IMR-90 (cell line): ENCODE measurements around the gene METRNL. TPM values are rescaled to one million over a fixed set of nuclear protein-coding genes. Genes with fewer than 3 reads are reported as not detected.

Experiments
- ATAC-seq: fragments of 200-7000 bp; cut with Tn5 transposase; 2 replicates; pipeline ENCODE4 v1.9.1; 2020; ENCODE audit warnings: low read depth, mild to moderate bottlenecking, moderate library complexity
- BruUV-seq: library from RNA; stranded (reverse); fragments of 400-500 nt; replicated peaks from 2 replicates; lab custom pipeline; 2021; lab: Mats Ljungman, UMichigan
- CTCF ChIA-PET: fragments of 300-600 bp; formaldehyde crosslinking; extraction: SDS; loops from one replicate; lab custom pipeline; 2021; ENCODE audit warnings: antibody characterized with exemption; lab: Yijun Ruan, JAX
- POLR2A ChIA-PET: fragments of 300-600 bp; sonication (Branson Sonifier 250); formaldehyde crosslinking; loops from one replicate; lab custom pipeline; 2022; ENCODE audit warnings: antibody characterized with exemption; ENCODE audit not compliant: unreplicated experiment; lab: Charles Lee
- DNase-seq: peaks from one replicate; pipeline ENCODE4 v3.0.0; 2013
- H2AFZ ChIP-seq: replicated peaks from 2 replicates; pipeline ENCODE3; 2013; ENCODE audit warnings: low read length, mild to moderate bottlenecking; ENCODE audit not compliant: poor library complexity
- H2AK5ac ChIP-seq: 2 replicates; pipeline ENCODE4 v1.6.1; 2013; ENCODE audit warnings: low read depth, low read length, inconsistent platforms
- H2AK9ac ChIP-seq: replicated peaks from 2 replicates; pipeline ENCODE3; 2013; ENCODE audit warnings: mild to moderate bottlenecking, low read depth, low read length, moderate library complexity; ENCODE audit not compliant: poor library complexity
- H2BK120ac ChIP-seq: 2 replicates; pipeline ENCODE4 v1.6.1; 2013; ENCODE audit warnings: low read depth, low read length, inconsistent platforms
- H2BK15ac ChIP-seq: 3 replicates; pipeline ENCODE4 v1.6.1; 2013; ENCODE audit warnings: low read depth, low read length, inconsistent platforms
- H2BK20ac ChIP-seq: 2 replicates; pipeline ENCODE4 v1.6.1; 2013; ENCODE audit warnings: low read depth, mild to moderate bottlenecking, inconsistent platforms, low read length, moderate library complexity
- H2BK5ac ChIP-seq: 2 replicates; pipeline ENCODE4 v1.6.1; 2013; ENCODE audit warnings: mild to moderate bottlenecking, low read depth, low read length, inconsistent platforms; ENCODE audit not compliant: poor library complexity, severe bottlenecking
- H3K14ac ChIP-seq: replicated peaks from 2 replicates; pipeline ENCODE4 v1.6.1; 2013; ENCODE audit warnings: low read depth, low read length, inconsistent platforms
- H3K18ac ChIP-seq: 2 replicates; pipeline ENCODE4 v1.6.1; 2013; ENCODE audit warnings: low read depth, low read length, control low read depth
- H3K23ac ChIP-seq: 2 replicates; pipeline ENCODE4 v1.6.1; 2013; ENCODE audit warnings: low read depth, low read length, inconsistent platforms
- H3K27ac ChIP-seq: 2 replicates; pipeline ENCODE4 v1.5.1; 2013; ENCODE audit warnings: mild to moderate bottlenecking, control low read depth, low read length; ENCODE audit not compliant: insufficient read depth
- H3K27me3 ChIP-seq: 2 replicates; pipeline ENCODE4 v1.6.1; 2013; ENCODE audit warnings: low read length; ENCODE audit not compliant: control insufficient read depth, insufficient read depth
- H3K36me3 ChIP-seq: 2 replicates; pipeline ENCODE4 v1.6.1; 2013; ENCODE audit warnings: low read length, mixed read lengths; ENCODE audit not compliant: control insufficient read depth, insufficient read depth
- H3K4ac ChIP-seq: 2 replicates; pipeline ENCODE4 v1.6.1; 2013; ENCODE audit warnings: low read depth, low read length, inconsistent platforms
- H3K4me1 ChIP-seq: 2 replicates; pipeline ENCODE4 v1.6.1; 2013; ENCODE audit warnings: low read length, mixed read lengths; ENCODE audit not compliant: control insufficient read depth, insufficient read depth
- H3K4me2 ChIP-seq: 2 replicates; pipeline ENCODE4 v1.6.1; 2013; ENCODE audit warnings: low read depth, mild to moderate bottlenecking, control low read depth, low read length, moderate library complexity
- H3K4me3 ChIP-seq: 2 replicates; pipeline ENCODE4 v1.5.1; 2013; ENCODE audit warnings: low read depth, mild to moderate bottlenecking, control low read depth, low read length, moderate library complexity; ENCODE audit not compliant: insufficient read depth
- H3K56ac ChIP-seq: 2 replicates; pipeline ENCODE4 v1.6.1; 2013; ENCODE audit warnings: low read length, inconsistent platforms; ENCODE audit not compliant: insufficient read depth; ENCODE audit errors: extremely low read depth
- H3K79me1 ChIP-seq, 2 experiments: 2 replicates each; pipeline ENCODE4 v1.6.1; 2013; ENCODE audit warnings: low read length in 2 of 2, inconsistent platforms in 1 of 2, low read depth in 1 of 2
- H3K9ac ChIP-seq: 2 replicates; pipeline ENCODE4 v1.6.1; 2013; ENCODE audit warnings: low read depth, low read length, control low read depth
- H3K9me1 ChIP-seq: 2 replicates; pipeline ENCODE4 v1.6.1; 2013; ENCODE audit warnings: low read length, inconsistent platforms; ENCODE audit not compliant: insufficient read depth
- H3K9me3 ChIP-seq: 2 replicates; pipeline ENCODE4 v1.6.1; 2013; ENCODE audit warnings: low read length; ENCODE audit not compliant: control insufficient read depth, insufficient read depth
- H4K20me1 ChIP-seq: 2 replicates; pipeline ENCODE4 v1.6.1; 2013; ENCODE audit warnings: low read length, inconsistent platforms; ENCODE audit not compliant: insufficient read depth
- H4K5ac ChIP-seq: 2 replicates; pipeline ENCODE4 v1.6.1; 2013; ENCODE audit warnings: mild to moderate bottlenecking, low read depth, low read length, control low read depth
- H4K8ac ChIP-seq, 2 experiments: 2 replicates each; pipeline ENCODE4 v1.6.1; 2013; ENCODE audit warnings: low read depth in 2 of 2, low read length in 2 of 2, control low read depth in 1 of 2, inconsistent platforms in 1 of 2
- H4K91ac ChIP-seq: 2 replicates; pipeline ENCODE4 v1.6.1; 2013; ENCODE audit warnings: low read depth, low read length, inconsistent platforms; ENCODE audit not compliant: insufficient read depth
- BHLHE40 ChIP-seq: fragments of 150-350 bp; IDR thresholded peaks from 2 replicates; pipeline ENCODE4 v1.6.1; 2016; ENCODE audit warnings: mild to moderate bottlenecking, low read depth, low read length
- CEBPB ChIP-seq: IDR thresholded peaks from 2 replicates; pipeline ENCODE4 v1.6.1; 2012; ENCODE audit warnings: low read depth, low read length, improper control_type of control experiment
- CHD1 ChIP-seq: IDR thresholded peaks from 2 replicates; pipeline ENCODE4 v1.6.1; 2012; ENCODE audit warnings: low read depth, low read length, improper control_type of control experiment
- FOS ChIP-seq: fragments of 150-350 bp; IDR thresholded peaks from 2 replicates; pipeline ENCODE4 v1.6.1; 2016; ENCODE audit warnings: low read depth, low read length
- MAFK ChIP-seq: IDR thresholded peaks from 2 replicates; pipeline ENCODE4 v1.6.1; 2012; ENCODE audit warnings: low read depth, low read length, improper control_type of control experiment
- MAZ ChIP-seq: IDR thresholded peaks from 2 replicates; pipeline ENCODE4 v1.6.1; 2012; ENCODE audit warnings: low read depth, mild to moderate bottlenecking, low read length, improper control_type of control experiment, moderate library complexity, borderline replicate concordance
- MXI1 ChIP-seq: IDR thresholded peaks from 2 replicates; pipeline ENCODE4 v1.6.1; 2012; ENCODE audit warnings: low read depth, mild to moderate bottlenecking, low read length, moderate library complexity, borderline replicate concordance
- NFE2L2 ChIP-seq: fragments of 150-350 bp; IDR thresholded peaks from 2 replicates; pipeline ENCODE4 v1.6.1; 2016; ENCODE audit warnings: low read depth, mild to moderate bottlenecking, low read length
- RAD21 ChIP-seq: IDR thresholded peaks from 2 replicates; pipeline ENCODE4 v1.6.1; 2012; ENCODE audit warnings: low read length, improper control_type of control experiment
- RCOR1 ChIP-seq: IDR thresholded peaks from 2 replicates; pipeline ENCODE4 v1.6.1; 2012; ENCODE audit warnings: mild to moderate bottlenecking, low read length, improper control_type of control experiment; ENCODE audit not compliant: insufficient replicate concordance
- RFX5 ChIP-seq: IDR thresholded peaks from 2 replicates; pipeline ENCODE4 v1.8.0; 2012; ENCODE audit warnings: low read depth, mild to moderate bottlenecking, low read length, moderate library complexity
- SMC3 ChIP-seq: fragments of 150-350 bp; IDR thresholded peaks from 2 replicates; pipeline ENCODE4 v1.6.1; 2016; ENCODE audit warnings: low read depth, mild to moderate bottlenecking, antibody characterized with exemption, low read length, moderate library complexity
- WGBS, 2 experiments: methylation state at CpG; one replicate each; pipeline versions ENCODE4 v1.1.5 to v1.1.7; 2013; ENCODE audit warnings: missing lambda C conversion rate in 2 of 2; ENCODE audit not compliant: insufficient read length in 1 of 2; ENCODE audit errors: extremely low coverage in 2 of 2; 5-methylcytosine and 5-hydroxymethylcytosine counted together
- dilution Hi-C: fragments of 300-500 bp; cut with HindIII; formaldehyde crosslinking; loops from one replicate; pipeline ENCODE4 v1.14.3; 2018; ENCODE audit warnings: low sequenced_read_pairs; ENCODE audit not compliant: unreplicated experiment
- in situ Hi-C: fragments of 300-500 bp; cut with MboI; formaldehyde crosslinking; loops from 3 replicates; pipeline ENCODE4 v1.14.3; 2019; ENCODE audit warnings: low sequenced_read_pairs, inconsistent platforms, mixed read lengths
- intact Hi-C: fragments of 100-400 bp; cut with micrococcal nuclease; formaldehyde crosslinking; loops from 2 replicates; pipeline ENCODE4 v1.10.0; 2022
- polyA plus RNA-seq, 3 experiments: library from polyadenylated mRNA; depleted of rRNA; stranded (reverse); fragments of >200 nt; gene quantifications; 2 replicates each; pipeline ENCODE4 v1.2.3, GENCODE V29; 2012; ENCODE audit warnings: low replicate concordance in 1 of 3
- total RNA-seq: library from RNA; depleted of rRNA; stranded (reverse); fragments of >200 nt; gene quantifications from 2 replicates; pipeline ENCODE4 v1.2.3, GENCODE V29; 2012
- TF ChIP-seq, protein P1 (sequence below): fragments of 150-350 bp; IDR thresholded peaks from 2 replicates; pipeline ENCODE4 v1.6.1; 2017; ENCODE audit warnings: mild to moderate bottlenecking, antibody characterized with exemption, low read length, low read depth
- TF ChIP-seq, protein P2 (sequence below): conservative IDR thresholded peaks from 2 replicates; pipeline ENCODE4 v1.5.1; 2012; ENCODE audit warnings: mild to moderate bottlenecking, low read depth, low read length, improper control_type of control experiment
- TF ChIP-seq, protein P3 (sequence below): fragments of 150-350 bp; IDR thresholded peaks from 2 replicates; pipeline ENCODE4 v1.6.1; 2016; ENCODE audit warnings: low read depth, mild to moderate bottlenecking, low read length, moderate library complexity, borderline replicate concordance

METRNL gene
- total and polyA plus RNA-seq, 2 of the 4 experiments (the other 2 are of a cell fraction), result 17.9 to 48.2 TPM

DNA sequence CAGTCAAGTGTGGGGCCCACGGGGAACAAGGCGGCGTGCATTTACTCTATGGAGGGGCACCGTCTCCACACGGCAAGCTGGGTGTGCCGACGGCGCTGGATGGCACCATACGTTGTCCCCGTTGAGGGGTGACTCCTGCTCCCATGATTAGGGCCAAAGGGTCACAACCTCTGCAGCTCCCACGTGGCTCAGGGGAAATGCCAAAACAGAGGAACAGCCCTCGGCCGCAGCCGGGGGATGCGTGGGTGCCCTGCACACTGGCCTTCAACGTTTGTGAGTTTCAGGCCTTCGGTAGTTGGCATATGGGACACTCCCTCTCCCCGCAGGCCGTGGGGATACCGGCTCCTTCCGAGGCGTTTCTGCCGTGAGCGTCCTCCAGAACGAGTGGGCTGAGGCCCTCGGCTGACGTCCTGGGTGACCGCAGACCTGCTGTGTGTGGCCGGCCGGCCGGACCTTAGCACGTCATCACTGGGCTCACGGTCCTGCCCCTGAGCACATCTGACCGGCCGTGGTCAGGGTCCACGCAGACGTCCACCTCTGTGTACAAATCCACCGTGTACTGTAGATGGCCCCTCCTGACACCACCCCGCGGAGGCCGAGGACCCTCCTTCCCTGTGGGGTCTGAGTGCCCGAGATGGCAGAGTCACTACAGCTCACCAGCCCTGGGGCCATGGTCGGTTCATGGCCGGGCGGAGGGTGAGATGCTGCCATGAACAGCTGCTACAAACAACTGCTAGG, 4.8 kb upstream of the METRNL start:
- no peak overlapping the region for H3K27ac ChIP-seq
- BruUV-seq, result no TSS peak
- no peak overlapping the region for H3K56ac ChIP-seq
- H2AK5ac ChIP-seq, result no peak overlapping the region; the same call in 1 of the 2 replicates
- H4K20me1 ChIP-seq, result no peaks in the 10 kb centered on the region
- no peak overlapping the region for H2BK120ac ChIP-seq
- no peak overlapping the region for H4K5ac ChIP-seq
- no peaks in the 10 kb centered on the region for H3K79me1 ChIP-seq
- no peak overlapping the region for H3K4me3 ChIP-seq
- no peak overlapping the region for H2AK9ac ChIP-seq
- no peaks in the 10 kb centered on the region for H3K9me3 ChIP-seq
- H2AFZ ChIP-seq, result no peak overlapping the region
- 86% methylated on average over 29 of the region's 45 CpGs; no CpG with 5 or more reads in 1 of the 2 experiments for WGBS, 2 experiments
- H3K4ac ChIP-seq, result no peak overlapping the region
- peaks cover 9% of the 10 kb centered on the region; the same call in 1 of the 2 replicates for H3K27me3 ChIP-seq
- no peak overlapping the region for H3K9ac ChIP-seq
- ATAC-seq (no peak), DNase-seq (no peak)
- peaks cover 3% of the 10 kb centered on the region; the same call in 1 of the 2 replicates for H3K9me1 ChIP-seq
- no peak overlapping the region for H3K23ac ChIP-seq
- no peak overlapping the region for H3K14ac ChIP-seq
- H4K8ac ChIP-seq, result no peak overlapping the region
- no peak overlapping the region for H4K91ac ChIP-seq
- H2BK20ac ChIP-seq, result no peak overlapping the region
- ChIA-PET CTCF (no interaction called here), POLR2A (no interaction called here)
- H2BK5ac ChIP-seq, result no peak overlapping the region
- no peaks in the 10 kb centered on the region for H3K36me3 ChIP-seq
- dilution Hi-C loops (no loop called here), intact Hi-C loops (no loop called here), in situ Hi-C loops (no loop called here)
- H3K4me1 ChIP-seq, result peaks cover 2% of the 10 kb centered on the region; the same call in 1 of the 2 replicates
- H2BK15ac ChIP-seq, result no peak overlapping the region
- no peak overlapping the region for H3K4me2 ChIP-seq
- H3K18ac ChIP-seq, result no peak overlapping the region
- TF ChIP-seq CEBPB, result no peak
- TF ChIP-seq, protein P1, sequence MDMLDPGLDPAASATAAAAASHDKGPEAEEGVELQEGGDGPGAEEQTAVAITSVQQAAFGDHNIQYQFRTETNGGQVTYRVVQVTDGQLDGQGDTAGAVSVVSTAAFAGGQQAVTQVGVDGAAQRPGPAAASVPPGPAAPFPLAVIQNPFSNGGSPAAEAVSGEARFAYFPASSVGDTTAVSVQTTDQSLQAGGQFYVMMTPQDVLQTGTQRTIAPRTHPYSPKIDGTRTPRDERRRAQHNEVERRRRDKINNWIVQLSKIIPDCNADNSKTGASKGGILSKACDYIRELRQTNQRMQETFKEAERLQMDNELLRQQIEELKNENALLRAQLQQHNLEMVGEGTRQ, result no peak
- no peak for TF ChIP-seq FOS
- TF ChIP-seq, protein P2, sequence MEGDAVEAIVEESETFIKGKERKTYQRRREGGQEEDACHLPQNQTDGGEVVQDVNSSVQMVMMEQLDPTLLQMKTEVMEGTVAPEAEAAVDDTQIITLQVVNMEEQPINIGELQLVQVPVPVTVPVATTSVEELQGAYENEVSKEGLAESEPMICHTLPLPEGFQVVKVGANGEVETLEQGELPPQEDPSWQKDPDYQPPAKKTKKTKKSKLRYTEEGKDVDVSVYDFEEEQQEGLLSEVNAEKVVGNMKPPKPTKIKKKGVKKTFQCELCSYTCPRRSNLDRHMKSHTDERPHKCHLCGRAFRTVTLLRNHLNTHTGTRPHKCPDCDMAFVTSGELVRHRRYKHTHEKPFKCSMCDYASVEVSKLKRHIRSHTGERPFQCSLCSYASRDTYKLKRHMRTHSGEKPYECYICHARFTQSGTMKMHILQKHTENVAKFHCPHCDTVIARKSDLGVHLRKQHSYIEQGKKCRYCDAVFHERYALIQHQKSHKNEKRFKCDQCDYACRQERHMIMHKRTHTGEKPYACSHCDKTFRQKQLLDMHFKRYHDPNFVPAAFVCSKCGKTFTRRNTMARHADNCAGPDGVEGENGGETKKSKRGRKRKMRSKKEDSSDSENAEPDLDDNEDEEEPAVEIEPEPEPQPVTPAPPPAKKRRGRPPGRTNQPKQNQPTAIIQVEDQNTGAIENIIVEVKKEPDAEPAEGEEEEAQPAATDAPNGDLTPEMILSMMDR, result no peak
- TF ChIP-seq BHLHE40, result no peak
- no peak for TF ChIP-seq RCOR1
- no peak for TF ChIP-seq RFX5
- no peak for TF ChIP-seq SMC3
- TF ChIP-seq NFE2L2, result no peak
- no peak for TF ChIP-seq MAZ
- no peak for TF ChIP-seq CHD1
- TF ChIP-seq, protein P3, sequence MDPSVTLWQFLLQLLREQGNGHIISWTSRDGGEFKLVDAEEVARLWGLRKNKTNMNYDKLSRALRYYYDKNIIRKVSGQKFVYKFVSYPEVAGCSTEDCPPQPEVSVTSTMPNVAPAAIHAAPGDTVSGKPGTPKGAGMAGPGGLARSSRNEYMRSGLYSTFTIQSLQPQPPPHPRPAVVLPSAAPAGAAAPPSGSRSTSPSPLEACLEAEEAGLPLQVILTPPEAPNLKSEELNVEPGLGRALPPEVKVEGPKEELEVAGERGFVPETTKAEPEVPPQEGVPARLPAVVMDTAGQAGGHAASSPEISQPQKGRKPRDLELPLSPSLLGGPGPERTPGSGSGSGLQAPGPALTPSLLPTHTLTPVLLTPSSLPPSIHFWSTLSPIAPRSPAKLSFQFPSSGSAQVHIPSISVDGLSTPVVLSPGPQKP, result no peak
- no peak for TF ChIP-seq RAD21
- no peak for TF ChIP-seq MAFK
- no peak for TF ChIP-seq MXI1
